Measurements from ENCODE around the gene PTPRN2.

PTPRN2 gene

GRCh38 chr7:157861031-157861491 lies 726.6 kb downstream of the PTPRN2 start:
- DNase-seq (ENCODE audit: low read depth): no peak

GRCh38 chr7:157860406-157860805 lies 727.2 kb downstream of the PTPRN2 start:
- H3K4me3 ChIP-seq (ENCODE audit: low read depth, low read length): no peak overlapping the region
- TF ChIP-seq CTCF (IDR thresholded peaks at IDR 0.05; ENCODE audit: low read depth, low read length) (no peak), POLR2A (IDR thresholded peaks at IDR 0.05; ENCODE audit: extremely low read depth, insufficient read length) (no peak)
- no peak for DNase-seq (ENCODE audit: low read depth)

More at GRCh38 chr7:157861031-157861491, 726.6 kb downstream of the PTPRN2 start:
- H3K4me3 ChIP-seq (ENCODE audit: low read depth, low read length): no peak overlapping the region
- no peak for TF ChIP-seq POLR2A (IDR thresholded peaks at IDR 0.05; ENCODE audit: extremely low read depth, insufficient read length)
- TF ChIP-seq MAX (IDR thresholded peaks at IDR 0.05; ENCODE audit: low read depth, low read length): no peak
- TF ChIP-seq CTCF (IDR thresholded peaks at IDR 0.05; ENCODE audit: low read depth, low read length): no peak
- no peak for TF ChIP-seq MYC (IDR thresholded peaks at IDR 0.05; ENCODE audit: low read depth, low read length)

- no peak overlapping the region for H3K4me3 ChIP-seq (ENCODE audit: low read depth, low read length)
- DNase-seq (ENCODE audit: low read depth): no peak
- TF ChIP-seq POLR2A (IDR thresholded peaks at IDR 0.05; ENCODE audit: extremely low read depth, insufficient read length) (no peak), CTCF (IDR thresholded peaks at IDR 0.05; ENCODE audit: low read depth, low read length) (no peak), MAX (IDR thresholded peaks at IDR 0.05; ENCODE audit: low read depth, low read length) (no peak), MYC (IDR thresholded peaks at IDR 0.05; ENCODE audit: low read depth, low read length) (no peak)
Measured at GRCh38 chr7:157859915-157860314, 727.7 kb downstream of the PTPRN2 start.

GRCh38 chr7:157857578-157858075 lies 730.0 kb downstream of the PTPRN2 start:
- no peak overlapping the region for H3K4me3 ChIP-seq (ENCODE audit: low read depth, low read length)
- TF ChIP-seq POLR2A (IDR thresholded peaks at IDR 0.05; ENCODE audit: extremely low read depth, insufficient read length) (no peak), MYC (IDR thresholded peaks at IDR 0.05; ENCODE audit: low read depth, low read length) (no peak), MAX (IDR thresholded peaks at IDR 0.05; ENCODE audit: low read depth, low read length) (no peak), CTCF (IDR thresholded peaks at IDR 0.05; ENCODE audit: low read depth, low read length) (no peak)
- DNase-seq (ENCODE audit: low read depth): no peak

GRCh38 chr7:157856873-157857577 lies 730.6 kb downstream of the PTPRN2 start:
- TF ChIP-seq POLR2A (IDR thresholded peaks at IDR 0.05; ENCODE audit: extremely low read depth, insufficient read length): no peak
- TF ChIP-seq MYC (IDR thresholded peaks at IDR 0.05; ENCODE audit: low read depth, low read length): no peak
- TF ChIP-seq CTCF (IDR thresholded peaks at IDR 0.05; ENCODE audit: low read depth, low read length): no peak
- TF ChIP-seq MAX (IDR thresholded peaks at IDR 0.05; ENCODE audit: low read depth, low read length): no peak
- DNase-seq (ENCODE audit: low read depth): no peak
- H3K4me3 ChIP-seq (ENCODE audit: low read depth, low read length): no peak overlapping the region
